Smooth muscle cell (in vitro differentiated cells): ENCODE measurements around the gene A4GALT. TPM values are rescaled to one million over a fixed set of nuclear protein-coding genes. Genes with fewer than 3 reads are reported as not detected.

Experiments
- DNase-seq: peaks from one replicate; lab custom pipeline; 2025; ENCODE audit not compliant: unreplicated experiment; lab: John Stamatoyannopoulos, UW
- H2AFZ ChIP-seq: fragments of 200-600 bp; sonication (generic); 2 replicates; pipeline ENCODE4 v1.6.0; 2016; ENCODE audit warnings: antibody characterized with exemption, low read depth, mild to moderate bottlenecking
- H3F3A ChIP-seq: fragments of 200-600 bp; sonication (generic); 2 replicates; pipeline ENCODE4 v1.6.0; 2017; ENCODE audit warnings: antibody characterized with exemption, low read depth
- H3K27ac ChIP-seq: fragments of 200-600 bp; sonication (generic); 2 replicates; pipeline ENCODE4 v1.5.1; 2016; ENCODE audit warnings: low read depth, mild to moderate bottlenecking
- H3K27me3 ChIP-seq: fragments of 200-600 bp; sonication (generic); 2 replicates; pipeline ENCODE4 v1.6.1; 2016; ENCODE audit warnings: low read depth, mild to moderate bottlenecking
- H3K36me3 ChIP-seq: fragments of 200-600 bp; sonication (generic); 2 replicates; pipeline ENCODE4 v1.5.1; 2016; ENCODE audit warnings: low read depth
- H3K4me1 ChIP-seq: fragments of 200-600 bp; sonication (generic); 2 replicates; pipeline ENCODE4 v1.5.1; 2016; ENCODE audit warnings: low read depth
- H3K4me2 ChIP-seq: fragments of 200-600 bp; sonication (generic); 2 replicates; pipeline ENCODE4 v1.6.0; 2016; ENCODE audit warnings: mild to moderate bottlenecking
- H3K4me3 ChIP-seq: fragments of 200-600 bp; sonication (generic); 2 replicates; pipeline ENCODE4 v1.5.1; 2016; ENCODE audit warnings: mild to moderate bottlenecking
- H3K79me2 ChIP-seq: fragments of 200-600 bp; sonication (generic); 2 replicates; pipeline ENCODE4 v1.6.0; 2016; ENCODE audit warnings: low read depth, mild to moderate bottlenecking
- H3K9ac ChIP-seq: fragments of 200-600 bp; sonication (generic); 2 replicates; pipeline ENCODE4 v1.6.0; 2016; ENCODE audit warnings: low read depth
- H3K9me3 ChIP-seq: fragments of 200-600 bp; sonication (generic); replicated peaks from 2 replicates; pipeline ENCODE4 v1.5.1; 2016; ENCODE audit warnings: low read depth
- H4K20me1 ChIP-seq: fragments of 200-600 bp; sonication (generic); 2 replicates; pipeline ENCODE4 v1.6.0; 2016; ENCODE audit warnings: low read depth
- WGBS: methylation state at CpG from one replicate; pipeline ENCODE4 v1.1.7; 2016; ENCODE audit warnings: low lambda C conversion rate; 5-methylcytosine and 5-hydroxymethylcytosine counted together
- polyA plus RNA-seq: library from polyadenylated mRNA; unstranded; fragments of >200 nt; fragmentation: Nextera tagmentation; extraction: Ambion mirVana; gene quantifications from 2 replicates; pipeline ENCODE4 v1.2.1, GENCODE V29; 2016
- total RNA-seq: library from RNA; depleted of rRNA; stranded (reverse); fragments of >200 nt; gene quantifications from 2 replicates; pipeline ENCODE4 v1.2.3, GENCODE V29; 2014
- TF ChIP-seq, protein P1 (sequence below): fragments of 200-600 bp; sonication (generic); IDR thresholded peaks from 2 replicates; pipeline ENCODE4 v1.5.1; 2017; ENCODE audit warnings: borderline replicate concordance, mild to moderate bottlenecking, antibody characterized with exemption; ENCODE audit not compliant: insufficient read depth, poor library complexity, severe bottlenecking

A4GALT gene
- total and polyA plus RNA-seq, 2 experiments from 2014 or later: 0.99 to 1.6 TPM

- TF ChIP-seq, protein P1, sequence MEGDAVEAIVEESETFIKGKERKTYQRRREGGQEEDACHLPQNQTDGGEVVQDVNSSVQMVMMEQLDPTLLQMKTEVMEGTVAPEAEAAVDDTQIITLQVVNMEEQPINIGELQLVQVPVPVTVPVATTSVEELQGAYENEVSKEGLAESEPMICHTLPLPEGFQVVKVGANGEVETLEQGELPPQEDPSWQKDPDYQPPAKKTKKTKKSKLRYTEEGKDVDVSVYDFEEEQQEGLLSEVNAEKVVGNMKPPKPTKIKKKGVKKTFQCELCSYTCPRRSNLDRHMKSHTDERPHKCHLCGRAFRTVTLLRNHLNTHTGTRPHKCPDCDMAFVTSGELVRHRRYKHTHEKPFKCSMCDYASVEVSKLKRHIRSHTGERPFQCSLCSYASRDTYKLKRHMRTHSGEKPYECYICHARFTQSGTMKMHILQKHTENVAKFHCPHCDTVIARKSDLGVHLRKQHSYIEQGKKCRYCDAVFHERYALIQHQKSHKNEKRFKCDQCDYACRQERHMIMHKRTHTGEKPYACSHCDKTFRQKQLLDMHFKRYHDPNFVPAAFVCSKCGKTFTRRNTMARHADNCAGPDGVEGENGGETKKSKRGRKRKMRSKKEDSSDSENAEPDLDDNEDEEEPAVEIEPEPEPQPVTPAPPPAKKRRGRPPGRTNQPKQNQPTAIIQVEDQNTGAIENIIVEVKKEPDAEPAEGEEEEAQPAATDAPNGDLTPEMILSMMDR: no peak
- Histone ChIP-seq H3K36me3 (no peaks in the 10 kb centered on the region), H3K27me3 (no peaks in the 10 kb centered on the region), H3K4me3 (no peak overlapping the region), H3K27ac (no peak overlapping the region), H3K9me3 (no peaks in the 10 kb centered on the region), H3K4me2 (no peak overlapping the region), H4K20me1 (no peaks in the 10 kb centered on the region), H3K9ac (no peak overlapping the region), H2AFZ (no peak overlapping the region), H3K79me2 (no peaks in the 10 kb centered on the region), H3K4me1 (no peaks in the 10 kb centered on the region), H3F3A (no peaks in the 10 kb centered on the region)
- WGBS: 98% methylated on average over 6 of the region's 6 CpGs
- no peak for DNase-seq
These were observed 19.8 kb downstream of the A4GALT start for GRCh38 chr22:42700901-42701300.

DNA sequence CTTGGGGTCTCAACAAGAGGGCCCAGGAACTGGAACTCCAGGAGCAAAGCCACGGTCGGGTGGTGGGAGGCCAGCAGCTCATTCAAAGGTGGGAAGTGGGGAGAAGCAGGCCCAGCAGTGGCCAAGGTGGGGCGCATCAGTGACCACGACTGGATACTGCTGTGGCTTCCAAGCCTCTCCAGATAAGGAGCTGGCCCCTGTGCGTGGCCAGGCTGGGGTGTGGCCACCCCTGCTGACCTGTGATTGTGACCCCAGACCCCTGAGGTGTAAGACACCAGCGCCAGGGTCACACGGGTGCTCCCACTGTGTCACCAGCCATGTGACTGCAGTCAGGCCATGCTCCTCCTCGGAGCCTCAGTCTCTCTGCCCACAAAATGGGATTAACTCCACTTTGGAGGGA, 20.3 kb downstream of the A4GALT start:
- 93% methylated on average over 8 of the region's 8 CpGs for WGBS
- DNase-seq: no peak
- H3K27me3 ChIP-seq: no peaks in the 10 kb centered on the region
- no peaks in the 10 kb centered on the region for H3K36me3 ChIP-seq
- H2AFZ ChIP-seq: no peak overlapping the region
- no peaks in the 10 kb centered on the region for H3F3A ChIP-seq
- TF ChIP-seq, protein P1: no peak
- H3K4me3 ChIP-seq: no peak overlapping the region
- no peak overlapping the region for H3K4me2 ChIP-seq
- H3K9me3 ChIP-seq: no peaks in the 10 kb centered on the region
- no peaks in the 10 kb centered on the region for H4K20me1 ChIP-seq
- no peak overlapping the region for H3K9ac ChIP-seq
- no peaks in the 10 kb centered on the region for H3K4me1 ChIP-seq
- no peak overlapping the region for H3K27ac ChIP-seq
- no peaks in the 10 kb centered on the region for H3K79me2 ChIP-seq

GRCh38 chr22:42699976-42700352, 20.7 kb downstream of the A4GALT start:
- Histone ChIP-seq H3K9me3 (no peaks in the 10 kb centered on the region), H3K79me2 (no peaks in the 10 kb centered on the region), H3K4me1 (no peaks in the 10 kb centered on the region), H3K36me3 (no peaks in the 10 kb centered on the region), H3K27ac (no peak overlapping the region), H3K4me2 (no peak overlapping the region), H4K20me1 (no peaks in the 10 kb centered on the region), H2AFZ (no peak overlapping the region), H3K4me3 (no peak overlapping the region), H3K27me3 (no peaks in the 10 kb centered on the region), H3K9ac (no peak overlapping the region), H3F3A (no peaks in the 10 kb centered on the region)
- no peak for DNase-seq
- 96% methylated on average over 12 of the region's 12 CpGs for WGBS
- TF ChIP-seq, protein P1: no peak

GRCh38 chr22:42699281-42699975, 21.2 kb downstream of the A4GALT start:
- no peaks in the 10 kb centered on the region for H3K27me3 ChIP-seq
- 71% methylated on average over 17 of the region's 17 CpGs for WGBS
- no peaks in the 10 kb centered on the region for H3K9me3 ChIP-seq
- H4K20me1 ChIP-seq: no peaks in the 10 kb centered on the region
- TF ChIP-seq, protein P1: no peak
- H3K4me3 ChIP-seq: no peak overlapping the region
- no peaks in the 10 kb centered on the region for H3F3A ChIP-seq
- H3K36me3 ChIP-seq: no peaks in the 10 kb centered on the region
- H3K4me2 ChIP-seq: no peak overlapping the region
- no peak for DNase-seq
- H3K79me2 ChIP-seq: no peaks in the 10 kb centered on the region
- no peaks in the 10 kb centered on the region for H3K4me1 ChIP-seq
- H2AFZ ChIP-seq: no peak overlapping the region
- H3K27ac ChIP-seq: no peak overlapping the region
- H3K9ac ChIP-seq: no peak overlapping the region
